H1 (cell line): ENCODE results near the gene COQ8A. TPM values are rescaled to one million over a fixed set of nuclear protein-coding genes. Genes with fewer than 3 reads are reported as not detected.
"Not testable (repeated sequence)": the region's sequence is repeated elsewhere in the genome, so short reads cannot be mapped to it uniquely, and the experiment has no call there.

ENCODE experiments used
- CTCF ChIA-PET: fragments of 300-600 bp; sonication (Branson Sonifier 250); formaldehyde crosslinking; loops from one replicate; lab custom pipeline; 2021; ENCODE audit not compliant: partially characterized antibody; lab: Charles Lee
- POLR2A ChIA-PET: fragments of 300-600 bp; sonication (Branson Sonifier 250); formaldehyde crosslinking; loops from one replicate; lab custom pipeline; 2021; ENCODE audit warnings: inconsistent platforms; ENCODE audit not compliant: partially characterized antibody; lab: Charles Lee
- DNase-seq, 2 experiments: peaks; one replicate each; pipeline versions ENCODE4 v3.0.0 to v3.0.0-alpha.2; 2010 to 2022; ENCODE audit warnings: low spot score in 2 of 2, low read depth in 1 of 2, mixed read lengths in 1 of 2
- FAIRE-seq: peaks from 2 replicates; lab custom pipeline; 2011; peaks lifted over from hg19 to GRCh38; lab: Jason Lieb, UNC
- H2AFZ ChIP-seq: 2 replicates; pipeline ENCODE4 v1.8.1; 2012; ENCODE audit warnings: low read length, inconsistent platforms
- H2AK5ac ChIP-seq: 2 replicates; pipeline ENCODE4 v1.6.1; 2013; ENCODE audit warnings: low read depth, low read length
- H2BK120ac ChIP-seq: replicated peaks from 2 replicates; pipeline ENCODE3; 2013; ENCODE audit warnings: low read depth, low read length, inconsistent platforms
- H2BK12ac ChIP-seq: 2 replicates; pipeline ENCODE4 v1.6.1; 2013; ENCODE audit warnings: low read depth, low read length
- H2BK15ac ChIP-seq: 2 replicates; pipeline ENCODE4 v1.6.1; 2013; ENCODE audit warnings: low read length
- H2BK20ac ChIP-seq: 2 replicates; pipeline ENCODE4 v1.6.1; 2013; ENCODE audit warnings: low read length
- H2BK5ac ChIP-seq: 2 replicates; pipeline ENCODE4 v1.6.1; 2013; ENCODE audit warnings: low read depth, low read length
- H3K14ac ChIP-seq: 2 replicates; pipeline ENCODE4 v1.6.1; 2013; ENCODE audit warnings: inconsistent platforms; ENCODE audit not compliant: insufficient read length
- H3K18ac ChIP-seq: 2 replicates; pipeline ENCODE4 v1.6.1; 2013; ENCODE audit warnings: low read length; ENCODE audit errors: extremely low read depth
- H3K23ac ChIP-seq: 2 replicates; pipeline ENCODE4 v1.6.1; 2013; ENCODE audit warnings: inconsistent platforms; ENCODE audit not compliant: insufficient read length
- H3K23me2 ChIP-seq: 2 replicates; pipeline ENCODE4 v1.6.1; 2013; ENCODE audit warnings: low read depth, low read length
- H3K27ac ChIP-seq: 2 replicates; pipeline ENCODE4 v1.6.1; 2011; ENCODE audit warnings: low read depth, low read length, inconsistent platforms
- H3K27me3 ChIP-seq, 4 experiments: replicated peaks in 1 of 4; 1 replicate in 1 of 4; 2 replicates in 3 of 4; pipeline versions ENCODE4 v1.6.1 to v1.8.1; 2011 to 2013; ENCODE audit warnings: low read length in 3 of 4, mild to moderate bottlenecking in 3 of 4, inconsistent platforms in 2 of 4, mixed read lengths in 2 of 4, moderate library complexity in 1 of 4; ENCODE audit not compliant: control insufficient read depth in 3 of 4, insufficient read depth in 3 of 4; ENCODE audit errors: extremely low read depth in 1 of 4
- H3K36me3 ChIP-seq, 4 experiments: 2 replicates each; pipeline versions ENCODE4 v1.6.1 to v1.8.1; 2011 to 2013; ENCODE audit warnings: mild to moderate bottlenecking in 4 of 4, low read length in 3 of 4, moderate library complexity in 2 of 4, control low read depth in 1 of 4, inconsistent platforms in 1 of 4; ENCODE audit not compliant: insufficient read depth in 4 of 4, control insufficient read depth in 2 of 4
- H3K4ac ChIP-seq: replicated peaks from 2 replicates; pipeline ENCODE3; 2013; ENCODE audit warnings: low read length, low read depth, mixed read lengths, inconsistent platforms; ENCODE audit not compliant: insufficient read length
- H3K4me1 ChIP-seq, 4 experiments: replicated peaks in 1 of 4; 1 replicate in 1 of 4; 2 replicates in 3 of 4; pipeline versions ENCODE4 v1.6.1 to v1.8.1; 2011 to 2013; ENCODE audit warnings: low read length in 3 of 4, inconsistent platforms in 2 of 4, mixed read lengths in 1 of 4; ENCODE audit not compliant: insufficient read depth in 4 of 4, control insufficient read depth in 3 of 4
- H3K4me2 ChIP-seq, 2 experiments: 2 replicates each; pipeline versions ENCODE4 v1.6.1 to v1.8.1; 2011 to 2013; ENCODE audit warnings: low read depth in 2 of 2, low read length in 2 of 2, control low read depth in 1 of 2, inconsistent platforms in 1 of 2, mild to moderate bottlenecking in 1 of 2; ENCODE audit not compliant: insufficient read depth in 1 of 2
- H3K4me3 ChIP-seq, 4 experiments: fragments of 200-600, 300-600 bp in 1 of 4; sonication (generic), shearing (Covaris generic), sonication (Bioruptor Twin) in 1 of 4; 2 replicates each; pipeline versions ENCODE4 v1.5.1 to v1.8.1; 2011 to 2016; ENCODE audit warnings: low read length in 4 of 4, low read depth in 3 of 4, control low read depth in 2 of 4, inconsistent platforms in 2 of 4, mild to moderate bottlenecking in 2 of 4, mixed read lengths in 1 of 4, moderate library complexity in 1 of 4; ENCODE audit not compliant: insufficient read depth in 2 of 4; ENCODE audit errors: extremely low read depth in 1 of 4
- H3K56ac ChIP-seq: replicated peaks from 2 replicates; pipeline ENCODE3; 2013; ENCODE audit warnings: low read depth, mild to moderate bottlenecking, mixed read lengths, low read length, inconsistent platforms; ENCODE audit not compliant: insufficient read length
- H3K79me1 ChIP-seq: 2 replicates; pipeline ENCODE4 v1.6.1; 2013; ENCODE audit warnings: low read depth, low read length, control low read depth
- H3K79me2 ChIP-seq, 2 experiments: 2 replicates each; pipeline versions ENCODE4 v1.6.1 to v1.8.1; 2012 to 2013; ENCODE audit warnings: low read length in 2 of 2, mild to moderate bottlenecking in 2 of 2, inconsistent platforms in 1 of 2; ENCODE audit not compliant: insufficient read depth in 2 of 2, control insufficient read depth in 1 of 2
- H3K9ac ChIP-seq, 4 experiments: replicated peaks in 1 of 4; 1 replicate in 1 of 4; 2 replicates in 3 of 4; pipeline versions ENCODE4 v1.6.1 to v1.8.1; 2011 to 2013; ENCODE audit warnings: low read depth in 3 of 4, low read length in 3 of 4, control low read depth in 2 of 4, mild to moderate bottlenecking in 2 of 4, moderate library complexity in 2 of 4, inconsistent platforms in 1 of 4; ENCODE audit errors: extremely low read depth in 1 of 4
- H3K9me3 ChIP-seq, 2 experiments: 2 replicates each; pipeline versions ENCODE4 v1.6.1 to v1.8.1; 2012 to 2013; ENCODE audit warnings: mild to moderate bottlenecking in 2 of 2, moderate library complexity in 2 of 2, control low read depth in 1 of 2, inconsistent platforms in 1 of 2, low read depth in 1 of 2, low read length in 1 of 2, mixed read lengths in 1 of 2; ENCODE audit not compliant: insufficient read depth in 2 of 2
- H4K20me1 ChIP-seq, 2 experiments: replicated peaks in 1 of 2; 2 replicates each; pipeline versions ENCODE3 to v1.8.1; 2011 to 2013; ENCODE audit warnings: inconsistent platforms in 2 of 2, low read length in 2 of 2, mild to moderate bottlenecking in 1 of 2; ENCODE audit not compliant: insufficient read depth in 2 of 2, control insufficient read depth in 1 of 2
- H4K5ac ChIP-seq: 2 replicates; pipeline ENCODE4 v1.6.1; 2013; ENCODE audit warnings: low read length, low read depth, mixed read lengths, inconsistent platforms; ENCODE audit not compliant: insufficient read length
- H4K8ac ChIP-seq: 2 replicates; pipeline ENCODE4 v1.8.0; 2013; ENCODE audit warnings: mild to moderate bottlenecking, moderate library complexity, low read length, inconsistent platforms; ENCODE audit not compliant: insufficient read depth; ENCODE audit errors: extremely low read depth
- H4K91ac ChIP-seq: replicated peaks from 2 replicates; pipeline ENCODE3; 2013; ENCODE audit warnings: low read length, mixed read lengths, inconsistent platforms; ENCODE audit not compliant: insufficient read length
- WGBS, 2 experiments: shearing (Covaris generic) in 1 of 2; methylation state at CpG; one replicate each; pipeline versions ENCODE4 v1.1.6 to v1.1.7; 2013 to 2015; ENCODE audit warnings: low lambda C conversion rate in 2 of 2, mixed read lengths in 2 of 2, inconsistent platforms in 1 of 2, low coverage in 1 of 2, missing lambda C conversion rate in 1 of 2; ENCODE audit not compliant: insufficient replicate concordance in 2 of 2, insufficient coverage in 1 of 2, insufficient read length in 1 of 2; ENCODE audit errors: extremely low coverage in 1 of 2, missing lambda C conversion rate in 1 of 2; 5-methylcytosine and 5-hydroxymethylcytosine counted together
- polyA plus RNA-seq, 7 experiments: library from polyadenylated mRNA; depleted of rRNA in 3 of 7; stranded (reverse) in 5 of 7; unstranded in 2 of 7; fragments of >200 nt in 5 of 7; fragments of 200-250 nt in 2 of 7; gene quantifications; 1 replicate in 5 of 7; 2 replicates in 1 of 7; 4 replicates in 1 of 7; pipeline versions ENCODE4 v1.2.1 to v1.2.3, GENCODE V29; 2011 to 2013; ENCODE audit warnings: missing spikeins in 2 of 7, mixed read lengths in 2 of 7
- total RNA-seq: library from RNA; stranded (reverse); fragmentation: NEBNext Ultra II Directional; extraction: Animal tissue kit (Norgen Biotek cat#: 25700); gene quantifications from 2 replicates; pipeline ENCODE4 v1.2.1, GENCODE V29; 2021

Gene COQ8A
- total and polyA plus RNA-seq, 2 of the 8 experiments (the other 6 are each of a cell fraction or from before 2014, with no cell fraction given), result 28.5 to 38.9 TPM

GRCh38 chr1:226999579-226999978 is 59.5 kb downstream of the COQ8A start:
- H3K56ac ChIP-seq, H3K27ac ChIP-seq, H3K79me1 ChIP-seq, H2BK5ac ChIP-seq, H3K23me2 ChIP-seq, H3K79me2 ChIP-seq, H3K9ac ChIP-seq, FAIRE-seq, DNase-seq, H3K14ac ChIP-seq, H3K36me3 ChIP-seq, H4K20me1 ChIP-seq, H2BK20ac ChIP-seq, H2BK120ac ChIP-seq, H2BK15ac ChIP-seq, H3K4ac ChIP-seq, H4K91ac ChIP-seq, H3K4me2 ChIP-seq, H3K9me3 ChIP-seq, H3K18ac ChIP-seq, H3K4me1 ChIP-seq, CTCF ChIA-PET, H4K5ac ChIP-seq, H3K23ac ChIP-seq, H2BK12ac ChIP-seq, H3K4me3 ChIP-seq, H2AFZ ChIP-seq, H3K27me3 ChIP-seq, H2AK5ac ChIP-seq, H4K8ac ChIP-seq: not testable (repeated sequence)
- POLR2A ChIA-PET, result interaction anchor here (1.2 kb wide), 1 partner anchor 10 kb away, joined by 3 read pairs; no protein-coding TSS in a partner anchor
- WGBS, 2 experiments, result 85% methylated on average over 1 of the region's 2 CpGs; no CpG with 5 or more reads in 1 of the 2 experiments
